HepG2 (cell line): ENCODE results near the gene GSK3A. TPM values are rescaled to one million over a fixed set of nuclear protein-coding genes. Genes with fewer than 3 reads are reported as not detected.
A peak's percentile ranks its signal among the peaks of the same experiment; 100 is the strongest.

Source experiments
- GABPB1 ChIP-seq: IDR thresholded peaks from 2 replicates; pipeline ENCODE4 v1.6.1; 2016; ENCODE audit warnings: mild to moderate bottlenecking, missing genetic modification reagents, moderate library complexity, missing compliant biosample characterization
- IRF2 ChIP-seq: IDR thresholded peaks from 2 replicates; pipeline ENCODE4 v1.6.1; 2018; ENCODE audit warnings: missing genetic modification reagents, missing compliant biosample characterization
- RXRB ChIP-seq: IDR thresholded peaks from 2 replicates; pipeline ENCODE4 v1.6.1; 2016; ENCODE audit warnings: borderline replicate concordance, missing genetic modification reagents, missing compliant biosample characterization
- STAT6 ChIP-seq: sonication (generic); formaldehyde crosslinking; IDR thresholded peaks from 2 replicates; pipeline ENCODE4 v1.4.0; 2020; ENCODE audit warnings: missing genetic modification reagents, mild to moderate bottlenecking, borderline replicate concordance
- ZBTB10 ChIP-seq: sonication (generic); formaldehyde crosslinking; IDR thresholded peaks from 2 replicates; pipeline ENCODE4 v1.4.0; 2020; ENCODE audit warnings: missing genetic modification reagents, borderline replicate concordance
- ZBTB8A ChIP-seq: sonication (generic); formaldehyde crosslinking; IDR thresholded peaks from 2 replicates; pipeline ENCODE4 v1.4.0; 2020; ENCODE audit warnings: mild to moderate bottlenecking, low read depth, missing genetic modification reagents, borderline replicate concordance
- ZGPAT ChIP-seq: IDR thresholded peaks from 2 replicates; pipeline ENCODE4 v1.6.1; 2016; ENCODE audit warnings: mild to moderate bottlenecking
- ZNF205 ChIP-seq: IDR thresholded peaks from 2 replicates; pipeline ENCODE4 v1.6.1; 2018; ENCODE audit warnings: missing biosample characterization, missing genetic modification reagents
- ZNF232 ChIP-seq: sonication (generic); formaldehyde crosslinking; IDR thresholded peaks from 2 replicates; pipeline ENCODE4 v1.4.0; 2020; ENCODE audit warnings: missing genetic modification reagents, borderline replicate concordance
- ZNF318 ChIP-seq: sonication (generic); formaldehyde crosslinking; IDR thresholded peaks from 2 replicates; pipeline ENCODE4 v1.4.0; 2020; ENCODE audit warnings: mild to moderate bottlenecking, missing genetic modification reagents
- ZNF670 ChIP-seq: sonication (generic); formaldehyde crosslinking; IDR thresholded peaks from 2 replicates; pipeline ENCODE4 v1.8.0; 2022; ENCODE audit warnings: mild to moderate bottlenecking, missing genetic modification reagents, borderline replicate concordance
- ZNF83 ChIP-seq: sonication (generic); formaldehyde crosslinking; IDR thresholded peaks from 2 replicates; pipeline ENCODE4 v1.4.0; 2020; ENCODE audit warnings: missing genetic modification reagents, mild to moderate bottlenecking, borderline replicate concordance
- polyA plus RNA-seq, 8 experiments: library from polyadenylated mRNA; depleted of rRNA in 3 of 8; stranded (reverse) in 7 of 8; unstranded in 1 of 8; fragments of >200 nt; fragmentation: Illumina TruSeq in 4 of 8; extraction: Trizol in 4 of 8; gene quantifications; 2 replicates each; pipeline versions ENCODE4 v1.2.1 to v1.2.3, GENCODE V29; 2011 to 2016; ENCODE audit warnings: low read depth in 4 of 8, missing spikeins in 1 of 8, mixed read lengths in 1 of 8; ENCODE audit not compliant: insufficient read depth in 1 of 8
- total RNA-seq, 5 experiments: library from RNA; depleted of rRNA; stranded (reverse); fragments of >200 nt; fragmentation: Illumina TruSeq; extraction: Trizol; gene quantifications; 2 replicates each; pipeline ENCODE4 v1.2.3, GENCODE V29; 2016; ENCODE audit warnings: low read depth in 1 of 5

GSK3A gene
- total and polyA plus RNA-seq, 2 of the 13 experiments (the other 11 are each of a cell fraction or from before 2014, with no cell fraction given), result 16.9 to 52.5 TPM

- TF ChIP-seq ZGPAT (CRISPR knock-in tag), result no peak; the same call in 1 of the 2 replicates
- 0 out of 2 replicates have a peak, but pooled peaks have one; percentile 13 for TF ChIP-seq RXRB (CRISPR knock-in tag)
- peak; percentile 78; the same call in 1 of the 2 replicates for TF ChIP-seq ZBTB10
- TF ChIP-seq ZNF205 (CRISPR knock-in tag), result no peak
- TF ChIP-seq STAT6, result no peak
- no peak for TF ChIP-seq ZNF83
- no peak for TF ChIP-seq ZNF232 (CRISPR knock-in tag)
- no peak for TF ChIP-seq ZNF318
- TF ChIP-seq GABPB1 (CRISPR knock-in tag), result no peak
- TF ChIP-seq ZNF670 (CRISPR knock-in tag), result no peak
- TF ChIP-seq ZBTB8A (CRISPR knock-in tag), result no peak
- no peak for TF ChIP-seq IRF2
These were observed 39.7 kb upstream of the GSK3A start (continued) for GRCh38 chr19:42281827-42282762.
